SK-N-SH (cell line): Measurements from ENCODE around the gene CDH26. TPM values are rescaled to one million over a fixed set of nuclear protein-coding genes. Genes with fewer than 3 reads are reported as not detected.

ENCODE experiments used
- CTCF ChIA-PET: fragments of 300-600, 350-600 bp; formaldehyde crosslinking; extraction: SDS; loops from one replicate; lab custom pipeline; 2021; lab: Yijun Ruan, JAX
- POLR2A ChIA-PET: fragments of 350-600 bp; sonication (Branson Sonifier 250); formaldehyde crosslinking; extraction: SDS; loops from one replicate; lab custom pipeline; 2020; ENCODE audit warnings: antibody characterized with exemption, inconsistent platforms; lab: Yijun Ruan, JAX
- DNase-seq: peaks from one replicate; pipeline ENCODE4 v3.0.0; 2012
- H2AFZ ChIP-seq: fragments of 200-600 bp; sonication (generic); 2 replicates; pipeline ENCODE4 v1.8.1; 2016; ENCODE audit warnings: antibody characterized with exemption, mild to moderate bottlenecking, low read depth
- H3F3A ChIP-seq: fragments of 200-600 bp; sonication (generic); replicated peaks from 2 replicates; pipeline ENCODE3; 2016; ENCODE audit warnings: antibody characterized with exemption, mild to moderate bottlenecking; ENCODE audit not compliant: insufficient read depth
- H3K27ac ChIP-seq, 2 experiments: fragments of 200-500 bp in 1 of 2; fragments of 200-600 bp in 1 of 2; sonication (Bioruptor generic) in 1 of 2; sonication (generic), shearing (Covaris generic) in 1 of 2; 2 replicates each; pipeline versions ENCODE4 v1.5.1 to v1.6.1; 2014 to 2016; ENCODE audit warnings: low read depth in 2 of 2, inconsistent platforms in 1 of 2, low read length in 1 of 2, mild to moderate bottlenecking in 1 of 2, mixed read lengths in 1 of 2
- H3K27me3 ChIP-seq: fragments of 200-600 bp; sonication (generic), shearing (Covaris generic); 2 replicates; pipeline ENCODE4 v1.6.1; 2016; ENCODE audit warnings: mixed run types; ENCODE audit not compliant: insufficient read depth
- H3K36me3 ChIP-seq, 2 experiments: fragments of 200-500 bp in 1 of 2; fragments of 200-600 bp in 1 of 2; sonication (Bioruptor generic) in 1 of 2; sonication (generic) in 1 of 2; replicated peaks in 1 of 2; 2 replicates each; pipeline versions ENCODE3 to v1.5.1; 2014 to 2016; ENCODE audit warnings: low read length in 1 of 2, mild to moderate bottlenecking in 1 of 2; ENCODE audit not compliant: insufficient read depth in 2 of 2, control insufficient read depth in 1 of 2
- H3K4me1 ChIP-seq, 2 experiments: fragments of 200-500 bp in 1 of 2; fragments of 200-600 bp in 1 of 2; sonication (Bioruptor generic) in 1 of 2; sonication (generic), shearing (Covaris generic) in 1 of 2; 2 replicates each; pipeline versions ENCODE4 v1.5.1 to v1.6.1; 2014 to 2016; ENCODE audit warnings: low read depth in 1 of 2, low read length in 1 of 2, mixed run types in 1 of 2; ENCODE audit not compliant: insufficient read depth in 2 of 2, control insufficient read depth in 1 of 2
- H3K4me2 ChIP-seq: fragments of 200-600 bp; sonication (generic), shearing (Covaris generic); 2 replicates; pipeline ENCODE4 v1.6.1; 2017; ENCODE audit warnings: mixed run types
- H3K4me3 ChIP-seq, 2 experiments: fragments of 200-500 bp in 1 of 2; fragments of 200-600 bp in 1 of 2; sonication (Bioruptor generic) in 1 of 2; sonication (generic), shearing (Covaris generic) in 1 of 2; 2 replicates each; pipeline versions ENCODE4 v1.5.1 to v1.8.1; 2014 to 2016; ENCODE audit warnings: low read depth in 2 of 2, inconsistent platforms in 1 of 2, low read length in 1 of 2, mild to moderate bottlenecking in 1 of 2, mixed read lengths in 1 of 2, moderate library complexity in 1 of 2
- H3K79me2 ChIP-seq: fragments of 200-600 bp; sonication (generic); 2 replicates; pipeline ENCODE4 v1.8.1; 2017; ENCODE audit warnings: mild to moderate bottlenecking; ENCODE audit not compliant: insufficient read depth
- H3K9ac ChIP-seq: fragments of 200-600 bp; sonication (generic); 2 replicates; pipeline ENCODE4 v1.6.1; 2017; ENCODE audit warnings: mixed run types
- H3K9me2 ChIP-seq: fragments of 200-600 bp; sonication (generic); 2 replicates; pipeline ENCODE4 v1.6.1; 2017; ENCODE audit warnings: mixed run types
- H3K9me3 ChIP-seq: fragments of 200-600 bp; sonication (generic); 2 replicates; pipeline ENCODE4 v1.6.1; 2017; ENCODE audit warnings: mixed run types, mild to moderate bottlenecking, moderate library complexity
- H4K20me1 ChIP-seq: fragments of 200-600 bp; sonication (generic); 2 replicates; pipeline ENCODE4 v1.6.1; 2017; ENCODE audit warnings: mild to moderate bottlenecking, mixed run types; ENCODE audit not compliant: insufficient read depth
- ELF1 ChIP-seq: IDR thresholded peaks from 2 replicates; pipeline ENCODE4 v1.4.0; 2012
- EZH2phosphoT487 ChIP-seq: fragments of 200-600 bp; sonication (generic); IDR thresholded peaks from 2 replicates; pipeline ENCODE4 v1.6.1; 2017; ENCODE audit warnings: low read depth, mixed run types, mild to moderate bottlenecking, antibody characterized with exemption, moderate library complexity, borderline replicate concordance
- FOSL2 ChIP-seq: IDR thresholded peaks from 2 replicates; pipeline ENCODE4 v1.4.0; 2012; ENCODE audit warnings: low read depth, mild to moderate bottlenecking, moderate library complexity, borderline replicate concordance
- FOXM1 ChIP-seq: IDR thresholded peaks from 2 replicates; pipeline ENCODE4 v1.4.0; 2012; ENCODE audit warnings: low read depth, mild to moderate bottlenecking
- GABPA ChIP-seq: IDR thresholded peaks from 2 replicates; pipeline ENCODE4 v1.4.0; 2012; ENCODE audit warnings: low read depth, mild to moderate bottlenecking
- GATA2 ChIP-seq: sonication (generic); formaldehyde crosslinking; IDR thresholded peaks from 2 replicates; pipeline ENCODE4 v1.5.0; 2020; ENCODE audit warnings: mild to moderate bottlenecking, missing genetic modification reagents
- MAX ChIP-seq: IDR thresholded peaks from 2 replicates; pipeline ENCODE4 v1.4.0; 2012; ENCODE audit warnings: low read depth
- MEF2A ChIP-seq: IDR thresholded peaks from 2 replicates; pipeline ENCODE4 v1.4.0; 2012; ENCODE audit warnings: low read depth, borderline replicate concordance
- NFIC ChIP-seq: IDR thresholded peaks from 2 replicates; pipeline ENCODE4 v1.4.0; 2012; ENCODE audit warnings: borderline replicate concordance
- PBX3 ChIP-seq: IDR thresholded peaks from 2 replicates; pipeline ENCODE4; 2012
- POLR2AphosphoS5 ChIP-seq: IDR thresholded peaks from 2 replicates; pipeline ENCODE4 v1.6.1; 2012; ENCODE audit warnings: low read depth, low read length
- RAD21 ChIP-seq: IDR thresholded peaks from 2 replicates; pipeline ENCODE4 v1.6.1; 2012; ENCODE audit warnings: mild to moderate bottlenecking, low read length
- RCOR1 ChIP-seq: fragments of 150-350 bp; IDR thresholded peaks from 2 replicates; pipeline ENCODE4 v1.6.1; 2017; ENCODE audit warnings: antibody characterized with exemption, low read length
- RFX5 ChIP-seq: IDR thresholded peaks from 2 replicates; pipeline ENCODE4 v1.6.1; 2012; ENCODE audit warnings: mild to moderate bottlenecking, improper control_type of control experiment, low read length
- SIN3A ChIP-seq: IDR thresholded peaks from 2 replicates; pipeline ENCODE4 v1.6.1; 2012; ENCODE audit warnings: low read depth, mild to moderate bottlenecking, low read length, moderate library complexity, borderline replicate concordance
- TAF1 ChIP-seq: IDR thresholded peaks from 2 replicates; pipeline ENCODE4 v1.6.1; 2012; ENCODE audit warnings: low read depth, mild to moderate bottlenecking, low read length, moderate library complexity, borderline replicate concordance
- TCF12 ChIP-seq: IDR thresholded peaks from 2 replicates; pipeline ENCODE4 v1.4.0; 2012
- YY1 ChIP-seq: IDR thresholded peaks from 2 replicates; pipeline ENCODE4 v1.4.0; 2012; ENCODE audit warnings: low read depth, mild to moderate bottlenecking
- WGBS: methylation state at CpG from one replicate; pipeline ENCODE4 v1.1.6; 2017; ENCODE audit warnings: low lambda C conversion rate; 5-methylcytosine and 5-hydroxymethylcytosine counted together
- polyA plus RNA-seq, 3 experiments: library from polyadenylated mRNA; depleted of rRNA; stranded (reverse); fragments of >200 nt; gene quantifications; 2 replicates each; pipeline ENCODE4 v1.2.3, GENCODE V29; 2012

The CDH26 gene
- polyA plus RNA-seq, 1 of the 3 experiments (the other 2 are of a cell fraction): 0.13 TPM

- H3K27ac ChIP-seq: no peak overlapping the region
- 22% methylated on average over 7 of the region's 10 CpGs for WGBS
- H3K79me2 ChIP-seq: no peaks in the 10 kb centered on the region
- CTCF ChIA-PET: no interaction called here
- H3K9me3 ChIP-seq: no peaks in the 10 kb centered on the region
- H3K36me3 ChIP-seq: no peaks in the 10 kb centered on the region
- H3K4me1 ChIP-seq: no peaks in the 10 kb centered on the region
- no peaks in the 10 kb centered on the region for H3K27me3 ChIP-seq
- POLR2A ChIA-PET: no interaction called here
- no peak overlapping the region for H2AFZ ChIP-seq
- H3K4me3 ChIP-seq: no peak overlapping the region
- DNase-seq: no peak
- no peak overlapping the region for H3K4me2 ChIP-seq
- no peaks in the 10 kb centered on the region for H4K20me1 ChIP-seq
- TF ChIP-seq TAF1 (no peak), GABPA (no peak)
- no peak overlapping the region for H3K9ac ChIP-seq
- no peaks in the 10 kb centered on the region for H3K9me2 ChIP-seq
- no peaks in the 10 kb centered on the region for H3F3A ChIP-seq
Observed at GRCh38 chr20:60036746-60037499, 78.7 kb downstream of the CDH26 start.

- H4K20me1 ChIP-seq: no peaks in the 10 kb centered on the region
- CTCF ChIA-PET: no interaction called here
Observed at GRCh38 chr20:60038400-60039008, 80.3 kb downstream of the CDH26 start.

More at GRCh38 chr20:60038400-60039008, 80.3 kb downstream of the CDH26 start:
- Histone ChIP-seq H3F3A (no peaks in the 10 kb centered on the region), H3K4me2 (no peak overlapping the region), H3K9ac (no peak overlapping the region), H3K9me2 (no peaks in the 10 kb centered on the region), H3K4me3 (no peak overlapping the region), H3K27ac (no peak overlapping the region), H3K9me3 (no peaks in the 10 kb centered on the region), H3K4me1 (no peaks in the 10 kb centered on the region)
- POLR2A ChIA-PET: no interaction called here
- 14% methylated on average over 4 of the region's 4 CpGs for WGBS
- TF ChIP-seq RFX5: no peak
- TF ChIP-seq GATA2 (CRISPR knock-in tag): no peak
- no peak for TF ChIP-seq GABPA
- TF ChIP-seq TCF12: no peak
- no peak for TF ChIP-seq YY1
- TF ChIP-seq EZH2phosphoT487: no peak
- no peak for TF ChIP-seq MEF2A
- no peak for TF ChIP-seq SIN3A
- TF ChIP-seq PBX3: no peak
- TF ChIP-seq ELF1: no peak
- no peak for TF ChIP-seq NFIC
- no peak for TF ChIP-seq MAX
- TF ChIP-seq RAD21: no peak
- TF ChIP-seq POLR2AphosphoS5: no peak
- TF ChIP-seq TAF1: no peak
- no peak for TF ChIP-seq RCOR1
- no peak for TF ChIP-seq FOXM1
- TF ChIP-seq FOSL2: no peak
- TF ChIP-seq, all 33 proteins: peak for 0
- no peaks in the 10 kb centered on the region for H3K36me3 ChIP-seq
- no peak overlapping the region for H2AFZ ChIP-seq
- H3K27me3 ChIP-seq: no peaks in the 10 kb centered on the region
- DNase-seq: no peak
- no peaks in the 10 kb centered on the region for H3K79me2 ChIP-seq
